ENCODE results near the gene EIF3A.

Gene EIF3A

GRCh38 chr10:119113751-119114732 lies 33.4 kb upstream of the EIF3A start:
- no peak overlapping the region for H3K4me3 ChIP-seq (ENCODE audit: low read depth, low read length)
- TF ChIP-seq ZNF112 (tag by site-specific recombination; IDR thresholded peaks at IDR 0.05) (no peak), ZNF560 (tag by site-specific recombination; IDR thresholded peaks at IDR 0.05; ENCODE audit: borderline replicate concordance) (no peak), ZBTB1 (tag by site-specific recombination; IDR thresholded peaks at IDR 0.05) (no peak), ZNF677 (tag by site-specific recombination; IDR thresholded peaks at IDR 0.05) (no peak), ZNF223 (tag by site-specific recombination; IDR thresholded peaks at IDR 0.05) (no peak), ZNF701 (tag by site-specific recombination; IDR thresholded peaks at IDR 0.05) (no peak), ZNF311 (tag by site-specific recombination; IDR thresholded peaks at IDR 0.05; ENCODE audit: borderline replicate concordance) (no peak), ZNF423 (tag by site-specific recombination; IDR thresholded peaks at IDR 0.05) (no peak), ZNF354C (tag by site-specific recombination; IDR thresholded peaks at IDR 0.05; ENCODE audit: borderline replicate concordance, low read depth) (no peak), ZNF707 (tag by site-specific recombination; IDR thresholded peaks at IDR 0.05) (no peak), ZNF514 (tag by site-specific recombination; IDR thresholded peaks at IDR 0.05) (no peak), PBX3 (CRISPR knock-in tag; IDR thresholded peaks at IDR 0.05) (no peak), ZNF341 (tag by site-specific recombination; IDR thresholded peaks at IDR 0.05; ENCODE audit: low read depth) (no peak), ZNF549 (tag by site-specific recombination; IDR thresholded peaks at IDR 0.05) (no peak), ZBTB48 (tag by site-specific recombination; IDR thresholded peaks at IDR 0.05) (no peak), ZNF654 (tag by site-specific recombination; IDR thresholded peaks at IDR 0.05; ENCODE audit: low read depth) (no peak), MEIS1 (CRISPR knock-in tag; IDR thresholded peaks at IDR 0.05; ENCODE audit: borderline replicate concordance) (no peak)
- TF ChIP-seq, protein P1, sequence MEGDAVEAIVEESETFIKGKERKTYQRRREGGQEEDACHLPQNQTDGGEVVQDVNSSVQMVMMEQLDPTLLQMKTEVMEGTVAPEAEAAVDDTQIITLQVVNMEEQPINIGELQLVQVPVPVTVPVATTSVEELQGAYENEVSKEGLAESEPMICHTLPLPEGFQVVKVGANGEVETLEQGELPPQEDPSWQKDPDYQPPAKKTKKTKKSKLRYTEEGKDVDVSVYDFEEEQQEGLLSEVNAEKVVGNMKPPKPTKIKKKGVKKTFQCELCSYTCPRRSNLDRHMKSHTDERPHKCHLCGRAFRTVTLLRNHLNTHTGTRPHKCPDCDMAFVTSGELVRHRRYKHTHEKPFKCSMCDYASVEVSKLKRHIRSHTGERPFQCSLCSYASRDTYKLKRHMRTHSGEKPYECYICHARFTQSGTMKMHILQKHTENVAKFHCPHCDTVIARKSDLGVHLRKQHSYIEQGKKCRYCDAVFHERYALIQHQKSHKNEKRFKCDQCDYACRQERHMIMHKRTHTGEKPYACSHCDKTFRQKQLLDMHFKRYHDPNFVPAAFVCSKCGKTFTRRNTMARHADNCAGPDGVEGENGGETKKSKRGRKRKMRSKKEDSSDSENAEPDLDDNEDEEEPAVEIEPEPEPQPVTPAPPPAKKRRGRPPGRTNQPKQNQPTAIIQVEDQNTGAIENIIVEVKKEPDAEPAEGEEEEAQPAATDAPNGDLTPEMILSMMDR (tag by site-specific recombination; IDR thresholded peaks at IDR 0.05): no peak
- TF ChIP-seq, protein P2, sequence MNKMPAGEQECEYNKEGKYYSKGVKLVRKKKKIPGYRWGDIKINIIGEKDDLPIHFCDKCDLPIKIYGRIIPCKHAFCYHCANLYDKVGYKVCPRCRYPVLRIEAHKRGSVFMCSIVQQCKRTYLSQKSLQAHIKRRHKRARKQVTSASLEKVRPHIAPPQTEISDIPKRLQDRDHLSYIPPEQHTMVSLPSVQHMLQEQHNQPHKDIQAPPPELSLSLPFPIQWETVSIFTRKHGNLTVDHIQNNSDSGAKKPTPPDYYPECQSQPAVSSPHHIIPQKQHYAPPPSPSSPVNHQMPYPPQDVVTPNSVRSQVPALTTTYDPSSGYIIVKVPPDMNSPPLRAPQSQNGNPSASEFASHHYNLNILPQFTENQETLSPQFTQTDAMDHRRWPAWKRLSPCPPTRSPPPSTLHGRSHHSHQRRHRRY (tag by site-specific recombination; IDR thresholded peaks at IDR 0.05): no peak
- H3K4me1 ChIP-seq (ENCODE audit: control insufficient read depth, insufficient read depth, low read length): no peaks in the 10 kb centered on the region
- ChIA-PET CTCF (no interaction called here), POLR2A (interaction anchor here (0.6 kb wide), 1 partner anchor 93 kb away, joined by 3 read pairs; no protein-coding TSS in a partner anchor)
- no peak overlapping the region for H3K27ac ChIP-seq (ENCODE audit: extremely low read depth, low read depth, low read length)
- peaks cover 73 to 78% of the 10 kb centered on the region in 2 experiments for H3K36me3 ChIP-seq (ENCODE audit: control insufficient read depth in 2 of 2, insufficient read depth in 1 of 2, low read length in 2 of 2)
- H3K9me3 ChIP-seq (ENCODE audit: control insufficient read depth, insufficient read depth, low read depth, low read length): no peaks in the 10 kb centered on the region

GRCh38 chr10:119112056-119112455 lies 31.4 kb upstream of the EIF3A start:
- TF ChIP-seq ZNF169 (tag by site-specific recombination; IDR thresholded peaks at IDR 0.05) (no peak), KLF16 (tag by site-specific recombination; IDR thresholded peaks at IDR 0.05) (no peak), ZNF571 (tag by site-specific recombination; IDR thresholded peaks at IDR 0.05) (no peak), KLF7 (tag by site-specific recombination; IDR thresholded peaks at IDR 0.05; ENCODE audit: borderline replicate concordance) (no peak), ZNF792 (tag by site-specific recombination; IDR thresholded peaks at IDR 0.05) (no peak), ZNF138 (tag by site-specific recombination; IDR thresholded peaks at IDR 0.05; ENCODE audit: borderline replicate concordance) (no peak)
- TF ChIP-seq, protein P3, sequence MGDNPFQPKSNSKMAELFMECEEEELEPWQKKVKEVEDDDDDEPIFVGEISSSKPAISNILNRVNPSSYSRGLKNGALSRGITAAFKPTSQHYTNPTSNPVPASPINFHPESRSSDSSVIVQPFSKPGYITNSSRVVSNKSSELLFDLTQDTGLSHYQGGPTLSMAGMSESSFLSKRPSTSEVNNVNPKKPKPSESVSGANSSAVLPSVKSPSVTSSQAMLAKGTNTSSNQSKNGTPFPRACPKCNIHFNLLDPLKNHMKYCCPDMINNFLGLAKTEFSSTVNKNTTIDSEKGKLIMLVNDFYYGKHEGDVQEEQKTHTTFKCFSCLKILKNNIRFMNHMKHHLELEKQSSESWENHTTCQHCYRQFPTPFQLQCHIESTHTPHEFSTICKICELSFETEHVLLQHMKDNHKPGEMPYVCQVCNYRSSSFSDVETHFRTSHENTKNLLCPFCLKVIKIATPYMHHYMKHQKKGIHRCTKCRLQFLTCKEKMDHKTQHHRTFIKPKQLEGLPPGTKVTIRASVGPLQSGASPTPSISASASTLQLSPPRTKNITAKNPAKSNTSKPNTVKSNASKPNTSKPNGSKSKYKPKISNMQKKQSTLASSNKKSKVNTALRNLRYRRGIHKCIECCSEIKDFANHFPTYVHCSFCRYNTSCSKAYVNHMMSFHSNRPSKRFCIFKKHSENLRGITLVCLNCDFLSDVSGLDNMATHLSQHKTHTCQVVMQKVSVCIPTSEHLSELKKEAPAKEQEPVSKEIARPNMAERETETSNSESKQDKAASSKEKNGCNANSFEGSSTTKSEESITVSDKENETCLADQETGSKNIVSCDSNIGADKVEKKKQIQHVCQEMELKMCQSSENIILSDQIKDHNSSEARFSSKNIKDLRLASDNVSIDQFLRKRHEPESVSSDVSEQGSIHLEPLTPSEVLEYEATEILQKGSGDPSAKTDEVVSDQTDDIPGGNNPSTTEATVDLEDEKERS (tag by site-specific recombination; IDR thresholded peaks at IDR 0.05): no peak
- ChIA-PET POLR2A (interaction anchor here (1.5 kb wide), 1 partner anchor 9 kb away, joined by 7 read pairs; the partner anchor contains the start of gene DENND10), CTCF (no interaction called here)
- H3K27ac ChIP-seq (ENCODE audit: extremely low read depth, low read depth, low read length): no peak overlapping the region
- H3K4me3 ChIP-seq (ENCODE audit: low read depth, low read length): no peak overlapping the region
- H3K4me1 ChIP-seq (ENCODE audit: control insufficient read depth, insufficient read depth, low read length): no peaks in the 10 kb centered on the region
- no peaks in the 10 kb centered on the region for H3K9me3 ChIP-seq (ENCODE audit: control insufficient read depth, insufficient read depth, low read depth, low read length)
- peaks cover 74 to 75% of the 10 kb centered on the region in 2 experiments for H3K36me3 ChIP-seq (ENCODE audit: control insufficient read depth in 2 of 2, insufficient read depth in 1 of 2, low read length in 2 of 2)

Measured in HEK293 (cell line).